Measurements from ENCODE around the gene GRK6. TPM values are rescaled to one million over a fixed set of nuclear protein-coding genes. Genes with fewer than 3 reads are reported as not detected.

GRK6 gene
- total and polyA plus RNA-seq, 9 of the 15 experiments (the other 6 are each of a cell fraction or from before 2014, with no cell fraction given) = 0.63 to 122 (median 44.5) TPM

- TF ChIP-seq ATF1 (CRISPR knock-in tag; IDR thresholded peaks at IDR 0.05) (no peak), ATF1 (tag; IDR thresholded peaks at IDR 0.05) (peak; percentile 95), MAZ (CRISPR knock-in tag; conservative IDR thresholded peaks at IDR 0.05 in 1 of 2, IDR thresholded peaks at IDR 0.05 in 1 of 2) (peak; percentile 68 to 73; a peak in 3 of 4 replicates), HDAC1 (IDR thresholded peaks at IDR 0.05) (peak in 1 of 2 experiments; percentile 75; a peak in 2 of 4 replicates), DACH1 (IDR thresholded peaks at IDR 0.05; ENCODE audit: partially characterized antibody) (peak; percentile 84), POLR3A (IDR thresholded peaks at IDR 0.05; ENCODE audit: borderline replicate concordance, extremely low read depth, insufficient read depth, insufficient read length) (no peak), PTTG1 (tag; IDR thresholded peaks at IDR 0.05; ENCODE audit: low read depth) (no peak), NCOR1 (IDR thresholded peaks at IDR 0.05) (no peak), JUNB (CRISPR knock-in tag; conservative IDR thresholded peaks at IDR 0.05) (no peak), YY1 (IDR thresholded peaks at IDR 0.05; ENCODE audit: borderline replicate concordance in 1 of 3, control insufficient read depth in 1 of 3, extremely low read depth in 1 of 3, insufficient read depth in 3 of 3, insufficient read length in 1 of 3, insufficient replicate concordance in 2 of 3, low read depth in 1 of 3, low read length in 2 of 3) (peak in 2 of 3 experiments; percentile 9 to 25), ZBTB34 (CRISPR knock-in tag; IDR thresholded peaks at IDR 0.05) (no peak), CXXC5 (CRISPR knock-in tag; IDR thresholded peaks at IDR 0.05) (peak; percentile 83), ARID2 (IDR thresholded peaks at IDR 0.05) (no peak), SFPQ (IDR thresholded peaks at IDR 0.05; ENCODE audit: low read depth, low read length) (no peak), NFRKB (IDR thresholded peaks at IDR 0.05; ENCODE audit: low read depth) (no peak), ARID4B (CRISPR knock-in tag; IDR thresholded peaks at IDR 0.05) (no peak), XRCC3 (IDR thresholded peaks at IDR 0.05) (no peak), SMARCA4 (IDR thresholded peaks at IDR 0.05) (no peak)
Measured at GRCh38 chr5:177425801-177426565, 493 bp upstream of the GRK6 start (continued).

Measured in K562 (cell line).